Breast epithelium (tissue), 4 donors: ENCODE results near the gene CETP. TPM values are rescaled to one million over a fixed set of nuclear protein-coding genes. Genes with fewer than 3 reads are reported as not detected.
A peak's percentile ranks its signal among the peaks of the same experiment; 100 is the strongest.

Experiments
- DNase-seq, 2 donors: peaks; one replicate each; pipeline ENCODE4 v3.0.0-alpha.2; 2019; ENCODE audit warnings: low spot score in 2 of 2
- H3K27ac ChIP-seq, 2 donors: fragments of 200-600 bp; sonication (generic) in 1 of 2; one replicate each; pipeline ENCODE4 v1.5.1; 2016 to 2019; ENCODE audit warnings: mild to moderate bottlenecking in 1 of 2
- H3K27me3 ChIP-seq, 2 donors: fragments of 200-600 bp; sonication (generic) in 1 of 2; one replicate each; pipeline versions ENCODE4 v1.5.1 to v1.6.0; 2017 to 2019; ENCODE audit warnings: control low read depth in 1 of 2, mild to moderate bottlenecking in 1 of 2
- H3K36me3 ChIP-seq: fragments of 200-600 bp; one replicate; pipeline ENCODE4 v1.5.1; 2019
- H3K4me1 ChIP-seq, 2 donors: fragments of 200-600 bp; sonication (generic); one replicate each; pipeline ENCODE4 v1.5.1; 2016 to 2019; ENCODE audit warnings: control low read depth in 1 of 2
- H3K4me3 ChIP-seq, 3 donors: fragments of 200-600 bp; sonication (generic); 1 replicate in 2 of 3; 2 replicates in 1 of 3; pipeline ENCODE4 v1.5.1; 2016 to 2019; ENCODE audit warnings: mild to moderate bottlenecking in 3 of 3, moderate library complexity in 2 of 3
- H3K9me3 ChIP-seq, 2 donors: fragments of 200-600 bp; sonication (generic) in 1 of 2; one replicate each; pipeline ENCODE4 v1.5.1; 2016 to 2019; ENCODE audit warnings: control low read depth in 1 of 2
- CTCF ChIP-seq, 3 donors: fragments of 450-650 bp; IDR thresholded peaks; one replicate each; pipeline ENCODE4 v1.5.1; 2016 to 2017; ENCODE audit warnings: antibody characterized with exemption in 3 of 3, mild to moderate bottlenecking in 3 of 3, moderate library complexity in 3 of 3
- POLR2A ChIP-seq: fragments of 450-650 bp; IDR thresholded peaks from one replicate; pipeline ENCODE4 v1.6.1; 2016; ENCODE audit warnings: antibody characterized with exemption, mild to moderate bottlenecking, moderate library complexity
- POLR2AphosphoS5 ChIP-seq, 3 donors: sonication (generic); formaldehyde crosslinking; IDR thresholded peaks; one replicate each; pipeline ENCODE4 v1.6.1; 2017; ENCODE audit warnings: antibody characterized with exemption in 3 of 3
- intact Hi-C: fragments of 100-400 bp; cut with DNase I; formaldehyde crosslinking; loops from one replicate; pipeline ENCODE4 v1.15.1; 2023; ENCODE audit warnings: low total_unique reads
- total RNA-seq, 3 donors: library from RNA; depleted of rRNA; stranded (reverse); fragments of >200 nt; gene quantifications; one replicate each; pipeline ENCODE4 v1.1.0, GENCODE V29; 2016

CETP gene
- total RNA-seq, 3 donors from 2014 or later = 0.44 to 0.80 (median 0.66) TPM

GRCh38 chr16:56935201-56935600 is 26.5 kb upstream of the CETP start:
- intact Hi-C loops = no loop called here
- DNase-seq = no peak
- Histone ChIP-seq H3K36me3 (peaks cover 4% of the 10 kb centered on the region), H3K27me3 (no peaks in the 10 kb centered on the region), H3K4me3 (peak overlapping the region; percentile 92 to 99 (median 98)), H3K4me1 (peaks cover 0 to 9% of the 10 kb centered on the region in 2 donors), H3K27ac (peak overlapping the region; percentile 40 to 56), H3K9me3 (no peaks in the 10 kb centered on the region)
- TF ChIP-seq CTCF (IDR thresholded peaks at IDR 0.05) = no peak
- no peak for TF ChIP-seq POLR2A
- TF ChIP-seq POLR2AphosphoS5 (IDR thresholded peaks at IDR 0.05) = no peak

GRCh38 chr16:56936491-56936890 is 25.3 kb upstream of the CETP start:
- no peak for TF ChIP-seq POLR2A
- TF ChIP-seq CTCF (IDR thresholded peaks at IDR 0.05) = no peak
- TF ChIP-seq POLR2AphosphoS5 (IDR thresholded peaks at IDR 0.05) = no peak
- intact Hi-C loops = no loop called here

GRCh38 chr16:56936950-56937349 is 24.8 kb upstream of the CETP start:
- H3K9me3 ChIP-seq = no peaks in the 10 kb centered on the region
- no peak overlapping the region for H3K27ac ChIP-seq
- intact Hi-C loops = no loop called here
- no peak for TF ChIP-seq POLR2AphosphoS5 (IDR thresholded peaks at IDR 0.05)
- no peak for TF ChIP-seq POLR2A
- no peak for TF ChIP-seq CTCF (IDR thresholded peaks at IDR 0.05)
- H3K27me3 ChIP-seq = no peaks in the 10 kb centered on the region
- H3K36me3 ChIP-seq = peaks cover 11% of the 10 kb centered on the region
- no peak overlapping the region for H3K4me3 ChIP-seq
- DNase-seq = no peak
- H3K4me1 ChIP-seq = peaks cover 0 to 9% of the 10 kb centered on the region in 2 donors

More at GRCh38 chr16:56936491-56936890, 25.3 kb upstream of the CETP start:
- Histone ChIP-seq H3K4me3 (no peak overlapping the region), H3K9me3 (no peaks in the 10 kb centered on the region), H3K27me3 (no peaks in the 10 kb centered on the region), H3K36me3 (peaks cover 11% of the 10 kb centered on the region), H3K27ac (no peak overlapping the region), H3K4me1 (peaks cover 0 to 9% of the 10 kb centered on the region in 2 donors)
- no peak for DNase-seq

- peaks cover 18% of the 10 kb centered on the region for H3K36me3 ChIP-seq
These were observed 22.9 kb upstream of the CETP start for GRCh38 chr16:56938664-56939513.

More at GRCh38 chr16:56938664-56939513, 22.9 kb upstream of the CETP start:
- TF ChIP-seq POLR2AphosphoS5 (IDR thresholded peaks at IDR 0.05) (no peak), CTCF (IDR thresholded peaks at IDR 0.05) (no peak), POLR2A (no peak)
- H3K27ac ChIP-seq = no peak overlapping the region
- H3K9me3 ChIP-seq = no peaks in the 10 kb centered on the region
- intact Hi-C loops = no loop called here
- H3K4me1 ChIP-seq = peaks cover 0 to 9% of the 10 kb centered on the region in 2 donors
- no peaks in the 10 kb centered on the region for H3K27me3 ChIP-seq
- no peak overlapping the region for H3K4me3 ChIP-seq
- DNase-seq = no peak
